ENCODE data around the gene ZBTB20. TPM values are rescaled to one million over a fixed set of nuclear protein-coding genes. Genes with fewer than 3 reads are reported as not detected.

ZBTB20 gene
- total and polyA plus RNA-seq, 4 donors, result 0.88 to 83.2 (median 20.4) TPM

GRCh38 chr3:114327665-114328064, 819.4 kb downstream of the ZBTB20 start:
- no peaks in the 10 kb centered on the region for H3K4me1 ChIP-seq (ENCODE audit: control insufficient read depth in 4 of 4, insufficient read depth in 4 of 4, low read length in 3 of 4)
- H3K4me3 ChIP-seq (ENCODE audit: low read depth in 1 of 3, low read length in 3 of 3), result no peak overlapping the region
- DNase-seq (ENCODE audit: low spot score), result no peak
- no peaks in the 10 kb centered on the region for H3K9me3 ChIP-seq (ENCODE audit: control insufficient read depth in 4 of 4, low read length in 3 of 4)
- peaks cover 0 to 10% (median 2%) of the 10 kb centered on the region in 4 donors for H3K36me3 ChIP-seq (ENCODE audit: control insufficient read depth in 4 of 4, insufficient read depth in 3 of 4, low read depth in 1 of 4, low read length in 3 of 4)
- H3K9ac ChIP-seq (ENCODE audit: low read depth in 1 of 2, low read length in 2 of 2), result no peak overlapping the region
- WGBS, result 93% methylated on average over 4 of the region's 4 CpGs
- no peak overlapping the region for H3K27ac ChIP-seq (ENCODE audit: low read depth in 1 of 2, low read length in 2 of 2)
- TF ChIP-seq NR2F2 (IDR thresholded peaks at IDR 0.05), result no peak
- no peak for TF ChIP-seq EGR1 (IDR thresholded peaks at IDR 0.05; ENCODE audit: low read depth in 2 of 2)
- no peak for TF ChIP-seq RAD21 (IDR thresholded peaks at IDR 0.05)
- no peak for TF ChIP-seq CTCF (IDR thresholded peaks at IDR 0.05; ENCODE audit: low read depth, low read length, missing input control)
- no peak for TF ChIP-seq JUND (IDR thresholded peaks at IDR 0.05)
- TF ChIP-seq REST (IDR thresholded peaks at IDR 0.05), result no peak
- no peak for TF ChIP-seq YY1 (IDR thresholded peaks at IDR 0.05)
- TF ChIP-seq ZBTB33 (IDR thresholded peaks at IDR 0.05), result no peak
- no peak for TF ChIP-seq ATF3 (IDR thresholded peaks at IDR 0.05)
- no peak for TF ChIP-seq HNF4A (conservative IDR thresholded peaks at IDR 0.05)
- TF ChIP-seq RXRA (IDR thresholded peaks at IDR 0.05), result no peak
- H3K27me3 ChIP-seq (ENCODE audit: control insufficient read depth in 4 of 4, insufficient read depth in 4 of 4, low read length in 3 of 4), result no peaks in the 10 kb centered on the region

GRCh38 chr3:114323546-114324254, 823.4 kb downstream of the ZBTB20 start:
- no peak for DNase-seq (ENCODE audit: low spot score)
- Histone ChIP-seq H3K9ac (ENCODE audit: low read depth in 1 of 2, low read length in 2 of 2) (no peak overlapping the region), H3K4me3 (ENCODE audit: low read depth in 1 of 3, low read length in 3 of 3) (no peak overlapping the region), H3K4me1 (ENCODE audit: control insufficient read depth in 4 of 4, insufficient read depth in 4 of 4, low read length in 3 of 4) (no peaks in the 10 kb centered on the region), H3K9me3 (ENCODE audit: control insufficient read depth in 4 of 4, low read length in 3 of 4) (no peaks in the 10 kb centered on the region), H3K36me3 (ENCODE audit: control insufficient read depth in 4 of 4, insufficient read depth in 3 of 4, low read depth in 1 of 4, low read length in 3 of 4) (peaks cover 0 to 7% (median 2%) of the 10 kb centered on the region in 4 donors), H3K27me3 (ENCODE audit: control insufficient read depth in 4 of 4, insufficient read depth in 4 of 4, low read length in 3 of 4) (no peaks in the 10 kb centered on the region), H3K27ac (ENCODE audit: low read depth in 1 of 2, low read length in 2 of 2) (no peak overlapping the region)
- WGBS, result 91% methylated on average over 3 of the region's 3 CpGs
- TF ChIP-seq REST (IDR thresholded peaks at IDR 0.05) (no peak), HNF4G (IDR thresholded peaks at IDR 0.05) (no peak), GABPA (IDR thresholded peaks at IDR 0.05 in 1 of 2, conservative IDR thresholded peaks at IDR 0.05 in 1 of 2) (no peak), CTCF (IDR thresholded peaks at IDR 0.05; ENCODE audit: low read depth, low read length, missing input control) (no peak), JUND (IDR thresholded peaks at IDR 0.05) (no peak), MAX (IDR thresholded peaks at IDR 0.05) (no peak), TAF1 (conservative IDR thresholded peaks at IDR 0.05) (no peak)

All from liver (tissue), 9 donors.